SHP77 treated with DMSO at 0.1 percent for 48 hours (cell line): ENCODE measurements around the gene AGAP5.

Experiments
- DNase-seq: peaks from one replicate; lab custom pipeline; 2025; lab: John Stamatoyannopoulos, UW

Gene AGAP5

DNA sequence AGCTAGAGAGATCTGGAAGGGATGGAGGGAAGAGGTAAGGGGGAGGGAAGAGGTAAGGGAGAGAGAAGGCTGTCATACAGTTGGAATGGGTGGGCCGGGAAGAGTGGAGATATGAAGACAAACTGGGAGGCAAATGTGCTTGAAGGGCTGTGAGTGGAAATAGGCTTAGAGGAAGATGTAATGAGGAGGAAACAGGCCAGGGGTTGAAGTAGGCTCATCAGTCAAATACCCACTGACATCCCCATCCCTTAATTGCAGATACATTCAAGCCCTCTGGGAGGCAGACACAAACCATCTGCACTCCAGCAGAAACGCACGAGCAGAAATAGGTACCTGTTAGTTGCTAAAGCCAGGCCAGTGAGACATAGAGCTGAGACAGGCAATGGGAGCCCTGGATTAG is 44.2 kb downstream of the AGAP5 start:
- peak; percentile 22 for DNase-seq

DNA sequence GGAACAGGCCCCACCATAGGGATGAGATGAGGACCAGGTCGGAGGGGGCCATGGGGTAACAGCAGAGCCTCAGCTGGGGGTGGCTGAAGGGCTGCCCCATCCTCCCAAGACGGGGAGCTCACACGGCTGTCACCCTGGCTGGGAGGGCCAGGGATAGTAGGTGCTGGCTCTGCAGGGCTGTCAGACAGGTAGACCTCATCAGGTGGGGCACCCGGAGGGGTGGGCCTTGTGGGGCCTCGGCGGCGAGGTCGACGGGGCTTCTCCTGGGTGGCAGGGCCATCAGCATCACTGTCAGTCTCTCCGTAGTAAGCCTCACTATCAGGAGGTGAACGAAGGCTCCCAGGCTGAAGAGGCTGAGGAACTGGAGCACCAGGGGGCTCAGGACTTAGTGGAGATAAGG is 44.7 kb downstream of the AGAP5 start:
- no peak for DNase-seq

GRCh38 chr10:73650537-73651331 is 47.2 kb downstream of the AGAP5 start:
- peak; percentile 23 for DNase-seq

DNA sequence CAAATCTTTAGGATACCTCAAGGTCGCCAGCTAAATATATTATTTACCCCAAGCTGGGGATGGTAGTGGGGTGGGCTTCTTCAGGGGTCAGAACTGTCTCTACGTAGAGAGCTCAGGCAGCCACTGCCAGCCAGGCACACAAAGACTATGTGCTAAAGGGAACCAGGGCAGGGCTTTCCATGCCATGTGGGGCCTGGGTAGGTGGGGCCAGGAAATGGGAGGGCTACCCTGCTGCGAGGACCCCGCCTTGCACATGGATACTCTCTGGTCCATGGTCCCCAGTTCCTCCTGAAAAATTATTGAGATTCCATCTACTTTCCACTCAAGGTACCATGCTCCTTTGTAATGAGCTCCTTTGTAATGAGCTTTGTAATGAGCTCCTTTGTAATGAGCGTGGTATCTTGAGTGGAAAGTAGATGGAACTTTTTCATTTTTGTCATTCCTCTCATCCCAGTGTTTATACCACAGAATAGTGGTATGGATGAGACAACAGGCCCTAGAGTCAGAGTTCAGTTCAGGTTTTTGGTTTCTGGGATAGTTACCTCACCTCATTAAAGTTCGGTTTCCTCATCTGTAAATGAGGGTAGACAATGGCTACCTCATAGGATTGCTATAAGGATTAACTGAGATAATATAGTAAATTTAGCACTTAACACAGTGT is 47.9 kb downstream of the AGAP5 start:
- DNase-seq, result no peak

DNA sequence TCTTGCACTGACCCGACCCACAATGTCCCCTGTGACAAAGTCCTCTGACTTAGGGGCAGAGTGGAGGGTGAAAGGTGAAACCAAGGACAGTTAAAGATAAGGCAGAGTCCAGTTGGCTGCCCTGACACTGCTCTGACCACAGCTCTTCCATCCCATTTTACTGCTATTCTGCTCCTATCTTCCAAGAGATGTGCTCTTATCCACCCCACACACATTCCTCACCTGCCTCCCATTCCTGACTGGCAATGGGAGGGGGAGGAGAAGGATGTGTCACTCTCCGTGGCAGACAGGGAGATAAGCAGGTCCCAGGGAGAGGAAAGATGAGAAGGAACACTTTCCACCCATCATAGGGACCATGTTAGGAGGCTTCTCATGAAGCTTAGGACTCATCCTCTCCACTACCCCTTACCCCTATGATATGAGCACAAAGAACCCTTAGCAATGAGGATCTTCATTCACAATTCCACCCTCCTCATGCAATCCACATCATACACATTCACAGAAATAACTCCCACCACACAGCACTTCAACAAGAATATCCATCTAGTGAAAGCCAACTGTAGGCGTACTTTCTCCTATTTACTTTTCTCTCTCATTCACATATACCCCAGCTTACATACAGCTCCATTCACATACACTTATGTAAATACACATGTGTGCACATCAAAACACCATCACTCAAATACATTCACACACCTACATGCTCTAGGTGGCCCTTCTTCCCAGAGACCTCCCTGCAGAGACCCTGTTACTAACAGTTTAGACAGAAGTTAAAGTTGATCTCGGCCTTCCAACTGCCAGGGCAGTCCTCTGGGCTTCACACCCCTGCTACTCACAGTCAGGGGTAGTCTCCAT is 48.7 kb downstream of the AGAP5 start:
- DNase-seq, result no peak

GRCh38 chr10:73647875-73648651 is 49.8 kb downstream of the AGAP5 start:
- DNase-seq, result no peak

DNA sequence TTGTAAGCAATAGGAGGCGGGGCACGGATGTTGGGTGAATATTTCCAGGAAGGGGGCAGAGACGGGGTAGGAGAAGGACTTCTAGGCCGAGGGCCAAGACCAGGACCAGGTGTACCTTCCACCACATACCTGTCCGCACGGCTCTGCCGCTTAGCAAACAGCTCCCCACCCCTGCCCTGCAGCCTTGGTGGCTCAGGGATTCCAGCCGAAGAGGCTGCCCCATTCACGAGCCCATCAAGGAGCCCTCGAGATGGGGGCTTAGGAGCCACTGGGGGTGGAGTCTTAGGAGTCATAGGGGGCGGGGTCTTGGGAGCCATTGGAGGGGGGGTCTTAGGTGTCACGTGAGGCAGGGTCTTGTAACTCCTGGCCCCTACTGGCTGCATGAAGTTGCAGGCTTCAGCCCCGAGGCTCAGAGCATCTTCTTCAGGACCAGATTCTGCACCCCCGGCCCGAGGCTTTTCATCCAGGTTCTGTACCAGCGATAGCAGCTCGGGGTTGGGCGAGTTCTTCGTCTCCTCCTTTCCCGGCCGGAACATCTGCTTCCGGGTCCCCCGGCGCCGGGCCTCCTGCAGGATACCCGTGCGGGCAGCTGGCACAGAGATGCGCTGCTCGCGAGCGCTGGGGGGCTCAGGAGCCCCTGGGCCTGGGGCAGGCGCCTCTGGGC is 50.6 kb downstream of the AGAP5 start:
- no peak for DNase-seq

- no peak for DNase-seq
Measured at GRCh38 chr10:73646598-73647041, 51.3 kb downstream of the AGAP5 start.

GRCh38 chr10:73645251-73645650 is 52.7 kb downstream of the AGAP5 start:
- no peak for DNase-seq

DNA sequence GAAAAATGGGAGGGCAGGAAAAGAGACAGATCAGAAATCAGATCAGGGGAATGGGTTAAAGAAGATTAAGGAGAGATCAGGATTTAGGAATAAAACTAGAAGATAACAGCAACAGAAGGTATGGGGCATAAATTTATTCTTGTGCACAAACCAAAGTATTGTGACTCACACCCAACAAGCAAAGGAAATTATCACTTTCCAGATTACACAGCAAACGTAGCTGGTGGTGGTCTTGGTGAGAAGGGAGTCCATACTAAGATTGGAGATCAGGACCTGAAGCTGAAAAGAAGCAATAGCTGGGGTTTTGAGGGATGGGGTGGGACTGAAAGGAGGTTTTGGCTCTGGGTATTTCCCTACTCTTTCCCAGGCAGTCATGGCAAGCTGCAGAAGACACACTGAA is 53.1 kb downstream of the AGAP5 start:
- no peak for DNase-seq

- peak; percentile 21 for DNase-seq
Measured at GRCh38 chr10:73644015-73644743, 53.7 kb downstream of the AGAP5 start.

DNA sequence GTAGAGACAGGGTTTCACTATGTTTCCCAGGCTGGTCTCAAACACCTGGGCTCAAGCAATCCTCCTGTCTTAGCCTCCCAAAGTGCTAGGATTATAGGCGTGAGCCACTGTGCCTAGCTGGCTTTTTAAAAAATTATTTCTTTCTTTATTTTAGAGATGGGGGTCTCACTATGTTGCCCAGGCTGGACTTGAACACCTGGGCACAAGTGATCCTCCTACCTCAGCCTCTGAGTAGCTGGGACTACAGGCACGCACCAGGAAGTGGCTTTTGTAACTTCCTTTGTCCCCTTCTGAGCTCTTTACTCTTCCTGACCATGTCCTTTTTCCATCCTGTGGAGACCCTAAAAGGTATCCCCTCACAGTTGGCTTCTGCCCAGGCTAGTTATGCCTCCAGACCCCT is 54.5 kb downstream of the AGAP5 start:
- DNase-seq, result no peak

DNA sequence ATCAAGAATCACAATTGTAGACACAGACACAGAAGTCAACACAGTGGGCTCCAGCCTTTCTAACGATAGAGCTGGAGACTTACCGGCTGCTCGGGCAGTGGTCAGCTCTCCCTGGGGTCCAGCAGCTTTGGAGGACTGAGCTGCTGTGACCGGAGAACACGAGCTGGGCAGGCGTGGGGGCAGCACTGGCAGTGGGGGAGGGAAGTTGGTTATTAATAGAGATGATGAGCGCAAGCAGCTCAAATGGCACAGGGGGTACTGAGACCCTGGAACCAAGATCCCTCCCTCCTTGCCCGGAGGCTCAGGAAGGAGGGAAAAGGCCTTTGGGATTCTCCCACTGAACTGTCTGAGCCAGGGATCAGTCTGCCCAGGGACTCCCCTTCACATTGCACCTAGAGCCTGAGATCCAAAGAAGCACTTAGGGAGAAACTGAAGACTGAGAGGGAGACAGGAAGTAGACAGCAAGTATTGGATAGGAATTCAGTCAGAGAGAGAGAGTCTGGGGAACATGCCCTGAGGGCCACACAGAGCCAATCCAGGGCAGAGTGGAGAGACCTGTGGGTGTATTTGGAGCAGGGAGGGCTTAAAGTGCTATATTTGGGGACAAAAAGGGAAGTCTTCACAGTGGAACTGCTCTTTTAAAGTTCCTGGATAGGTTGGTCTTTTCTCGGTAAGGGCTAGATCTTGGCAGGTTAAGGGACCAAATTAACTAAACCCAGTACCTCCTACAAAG is 56.4 kb downstream of the AGAP5 start, which contains the start of gene MYOZ1:
Gene MYOZ1, minus strand, starts transcription at position 147 of the 733 bp plus-strand sequence. CDS start 1,457 bp downstream, outside the sequence.
- no peak for DNase-seq

DNA sequence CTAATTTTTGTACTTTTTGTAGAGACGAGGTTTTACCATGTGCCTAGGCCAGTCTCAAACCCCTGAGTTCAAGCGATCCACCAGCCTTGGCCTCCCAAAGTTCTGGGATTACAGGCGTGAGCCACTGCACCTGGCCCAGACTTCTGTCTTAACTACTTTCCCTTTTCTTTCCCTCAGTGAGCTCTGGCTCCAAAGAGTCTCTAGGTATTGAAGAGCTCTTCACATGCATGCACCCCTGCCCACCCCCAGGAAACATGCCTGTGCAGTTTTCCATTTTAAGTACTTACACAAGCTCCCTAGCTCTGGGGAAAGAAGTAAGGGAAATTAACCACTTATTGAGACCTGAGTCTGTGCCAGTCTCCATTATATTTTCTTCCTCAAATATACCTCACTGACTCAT is 58.6 kb downstream of the AGAP5 start:
- DNase-seq, result no peak

GRCh38 chr10:73635781-73636180 is 62.1 kb downstream of the AGAP5 start:
- no peak for DNase-seq

DNA sequence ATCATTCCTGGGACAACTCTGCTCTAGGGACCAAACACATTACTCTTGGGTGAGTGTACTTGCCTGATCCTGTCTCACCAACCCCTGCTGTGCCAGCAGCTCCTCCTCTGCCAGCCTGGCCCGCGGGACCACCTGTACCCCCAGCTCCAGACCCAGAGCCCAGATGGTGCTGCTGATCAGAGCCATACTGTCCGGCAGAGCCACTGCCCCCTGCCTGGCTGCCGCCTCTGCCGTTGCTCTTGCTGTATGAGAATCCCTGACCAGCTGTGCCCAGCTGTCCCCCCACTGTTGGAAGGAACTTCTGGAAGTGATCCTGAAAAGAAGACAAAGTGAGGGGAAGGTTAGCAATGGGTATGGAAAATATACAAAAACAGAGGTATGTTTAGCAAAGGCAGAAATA is 63.5 kb downstream of the AGAP5 start:
- no peak for DNase-seq

- DNase-seq, result no peak
Measured at GRCh38 chr10:73629165-73629564, 68.7 kb downstream of the AGAP5 start.

DNA sequence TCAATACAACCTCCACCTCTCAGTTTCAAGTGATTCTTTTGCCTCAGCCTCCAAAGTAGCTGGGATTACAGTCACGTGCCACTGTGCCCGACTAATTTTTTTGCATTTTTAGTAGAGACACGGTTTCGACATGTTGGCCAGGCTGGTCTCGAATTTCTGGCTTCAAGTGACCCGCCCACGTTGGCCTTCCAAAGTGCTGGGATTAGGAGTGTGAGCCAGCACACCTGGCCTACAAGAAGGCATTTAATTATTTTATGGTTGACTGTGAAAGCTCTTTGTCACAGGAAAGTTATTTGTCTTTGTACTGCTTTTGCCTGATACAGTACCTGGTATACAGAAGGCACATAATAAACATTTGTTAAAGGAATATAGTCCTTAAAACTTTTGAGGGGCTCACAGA is 69.5 kb downstream of the AGAP5 start:
- DNase-seq, result no peak

- no peak for DNase-seq
Measured at GRCh38 chr10:73627300-73627699, 70.6 kb downstream of the AGAP5 start.
